ENCODE measurements around the gene GLDN.

The GLDN gene

DNA sequence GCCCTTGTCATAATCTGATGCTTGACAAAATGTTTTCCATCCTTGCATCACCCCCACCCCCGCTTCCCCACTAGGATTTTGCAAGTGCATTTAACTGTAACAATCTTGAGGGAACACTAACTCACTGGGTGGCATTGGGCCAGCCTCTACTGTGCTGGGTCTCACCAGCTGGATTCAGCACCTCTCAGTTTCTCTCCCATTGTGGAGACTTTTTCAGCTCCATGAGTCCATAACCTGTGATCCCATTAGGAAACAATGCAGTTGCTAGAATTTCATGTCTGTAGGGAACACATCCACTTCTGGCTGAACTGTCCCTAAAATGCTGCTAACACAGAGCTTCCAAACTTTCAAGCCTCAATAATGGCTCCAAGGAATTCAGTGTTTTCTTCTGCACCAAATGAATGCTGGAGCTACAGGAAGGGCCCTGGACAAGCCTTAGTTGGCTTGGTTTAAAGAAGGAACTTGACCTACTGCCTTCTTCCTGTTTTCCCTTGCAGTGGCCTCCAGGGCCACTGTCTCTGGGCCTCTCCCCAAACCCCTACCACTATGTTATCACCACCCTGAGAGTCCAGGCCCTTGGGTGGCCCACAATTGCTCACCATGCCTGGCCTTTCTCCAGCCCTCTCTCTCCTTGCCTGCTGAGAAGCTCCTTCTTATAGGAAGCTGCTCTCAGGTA, 18.7 kb upstream of the GLDN start:
- H3K4me3 ChIP-seq (ENCODE audit: low read depth, low read length), result no peak overlapping the region
- TF ChIP-seq, protein P1, sequence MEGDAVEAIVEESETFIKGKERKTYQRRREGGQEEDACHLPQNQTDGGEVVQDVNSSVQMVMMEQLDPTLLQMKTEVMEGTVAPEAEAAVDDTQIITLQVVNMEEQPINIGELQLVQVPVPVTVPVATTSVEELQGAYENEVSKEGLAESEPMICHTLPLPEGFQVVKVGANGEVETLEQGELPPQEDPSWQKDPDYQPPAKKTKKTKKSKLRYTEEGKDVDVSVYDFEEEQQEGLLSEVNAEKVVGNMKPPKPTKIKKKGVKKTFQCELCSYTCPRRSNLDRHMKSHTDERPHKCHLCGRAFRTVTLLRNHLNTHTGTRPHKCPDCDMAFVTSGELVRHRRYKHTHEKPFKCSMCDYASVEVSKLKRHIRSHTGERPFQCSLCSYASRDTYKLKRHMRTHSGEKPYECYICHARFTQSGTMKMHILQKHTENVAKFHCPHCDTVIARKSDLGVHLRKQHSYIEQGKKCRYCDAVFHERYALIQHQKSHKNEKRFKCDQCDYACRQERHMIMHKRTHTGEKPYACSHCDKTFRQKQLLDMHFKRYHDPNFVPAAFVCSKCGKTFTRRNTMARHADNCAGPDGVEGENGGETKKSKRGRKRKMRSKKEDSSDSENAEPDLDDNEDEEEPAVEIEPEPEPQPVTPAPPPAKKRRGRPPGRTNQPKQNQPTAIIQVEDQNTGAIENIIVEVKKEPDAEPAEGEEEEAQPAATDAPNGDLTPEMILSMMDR (IDR thresholded peaks at IDR 0.05; ENCODE audit: low read depth, low read length), result no peak

DNA sequence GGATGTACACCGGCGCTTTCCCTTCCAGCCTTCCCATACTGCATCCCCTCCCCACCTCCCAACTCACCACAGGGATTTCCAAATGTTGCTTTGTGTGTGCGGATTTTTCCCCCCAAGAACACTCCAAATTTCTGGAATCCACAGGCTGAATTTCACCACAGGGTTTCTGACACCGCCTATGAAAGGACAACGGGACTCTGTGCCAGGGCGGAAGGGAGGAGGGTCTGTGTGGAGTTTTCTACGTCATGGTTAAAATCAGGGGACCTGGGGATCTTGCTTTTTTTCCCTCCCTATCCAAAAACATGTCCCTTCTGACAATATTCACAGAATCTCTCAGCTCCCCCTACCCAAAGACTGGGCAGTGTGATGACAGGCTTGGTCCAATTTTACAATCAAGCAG, 17.7 kb upstream of the GLDN start:
- H3K4me3 ChIP-seq (ENCODE audit: low read depth, low read length), result no peak overlapping the region
- TF ChIP-seq, protein P1 (IDR thresholded peaks at IDR 0.05; ENCODE audit: low read depth, low read length), result no peak

DNA sequence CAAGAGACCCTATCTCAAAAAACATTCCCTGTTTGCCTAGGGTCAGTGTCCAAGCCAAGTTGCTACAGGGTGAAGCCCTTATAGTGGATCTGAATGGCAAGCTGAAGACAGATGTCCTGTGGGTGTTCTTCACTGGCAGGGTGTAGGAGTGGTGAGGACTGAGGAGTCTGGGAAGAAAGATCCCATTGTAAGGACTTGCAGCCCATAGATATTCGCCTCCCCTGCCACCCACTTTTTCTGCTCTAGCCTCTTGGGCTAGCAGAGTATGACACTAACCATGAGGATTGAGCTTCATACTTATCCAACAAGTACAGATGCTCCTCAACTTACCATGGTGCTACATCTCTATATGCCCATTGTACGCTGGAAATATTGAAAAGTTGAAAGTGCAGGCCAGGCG, 16.3 kb upstream of the GLDN start:
- no peak overlapping the region for H3K4me3 ChIP-seq (ENCODE audit: low read depth, low read length)
- TF ChIP-seq, protein P1 (IDR thresholded peaks at IDR 0.05; ENCODE audit: low read depth, low read length), result no peak

DNA sequence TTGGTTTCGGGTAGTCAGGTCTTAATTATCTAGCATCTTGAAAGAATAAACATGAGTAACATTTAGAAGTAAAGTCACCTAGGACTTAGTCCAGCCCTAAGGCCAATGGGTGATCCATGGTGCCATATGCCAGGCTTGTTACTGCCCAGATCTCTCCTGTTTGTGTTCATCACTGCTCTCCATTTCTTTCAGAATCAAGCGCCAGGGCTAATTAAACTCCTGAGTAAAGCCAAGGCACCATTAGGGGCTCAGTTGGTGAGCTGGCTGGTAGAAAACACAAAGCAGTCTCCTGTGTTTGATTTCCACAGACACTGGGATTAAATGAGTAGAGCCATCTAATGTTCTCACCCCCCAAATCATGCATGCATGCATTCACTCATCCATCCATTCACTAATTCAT, 14.4 kb upstream of the GLDN start:
- H3K4me3 ChIP-seq (ENCODE audit: low read depth, low read length), result no peak overlapping the region
- TF ChIP-seq, protein P1 (IDR thresholded peaks at IDR 0.05; ENCODE audit: low read depth, low read length), result no peak

DNA sequence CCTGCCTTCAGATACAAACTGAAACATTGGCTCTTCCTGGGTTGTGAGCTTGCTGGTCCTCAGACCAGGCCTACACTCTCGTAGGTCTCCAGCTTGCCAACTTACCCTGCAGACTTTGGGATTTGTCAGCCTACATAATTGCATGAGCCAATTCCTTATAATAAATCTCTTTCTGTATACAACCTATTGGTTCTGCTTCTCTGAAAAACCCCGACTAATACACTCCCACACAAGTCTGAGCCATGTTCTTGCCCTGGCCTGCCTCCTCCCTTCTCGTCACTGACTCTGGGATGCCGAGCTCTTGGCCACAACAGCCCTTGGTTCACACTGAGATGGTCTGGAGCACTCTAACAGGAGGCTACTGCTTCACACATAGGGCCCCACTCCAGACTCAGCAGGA, 12.5 kb upstream of the GLDN start:
- TF ChIP-seq, protein P1 (IDR thresholded peaks at IDR 0.05; ENCODE audit: low read depth, low read length), result no peak
- H3K4me3 ChIP-seq (ENCODE audit: low read depth, low read length), result no peak overlapping the region

DNA sequence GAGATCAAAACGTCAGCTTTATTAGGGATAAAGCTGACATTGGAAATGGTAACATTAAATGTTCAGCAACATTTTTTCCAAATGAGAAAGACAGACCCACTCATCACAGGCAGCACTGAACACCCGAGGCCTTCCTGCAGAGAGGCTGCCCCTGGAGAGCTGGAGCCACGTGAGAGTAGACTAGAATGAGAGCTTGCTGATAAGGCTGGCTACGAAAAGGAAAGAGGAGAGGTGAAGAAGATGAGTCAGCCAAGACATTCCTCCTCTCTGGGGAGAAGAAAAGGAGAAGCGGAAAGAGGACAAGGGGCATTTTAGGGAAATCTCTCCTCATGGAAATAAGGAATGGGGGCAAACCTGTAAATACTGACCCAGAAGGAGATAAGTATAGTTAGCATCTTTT, 10.3 kb upstream of the GLDN start:
- TF ChIP-seq, protein P1 (IDR thresholded peaks at IDR 0.05; ENCODE audit: low read depth, low read length), result no peak
- H3K4me3 ChIP-seq (ENCODE audit: low read depth, low read length), result no peak overlapping the region

DNA sequence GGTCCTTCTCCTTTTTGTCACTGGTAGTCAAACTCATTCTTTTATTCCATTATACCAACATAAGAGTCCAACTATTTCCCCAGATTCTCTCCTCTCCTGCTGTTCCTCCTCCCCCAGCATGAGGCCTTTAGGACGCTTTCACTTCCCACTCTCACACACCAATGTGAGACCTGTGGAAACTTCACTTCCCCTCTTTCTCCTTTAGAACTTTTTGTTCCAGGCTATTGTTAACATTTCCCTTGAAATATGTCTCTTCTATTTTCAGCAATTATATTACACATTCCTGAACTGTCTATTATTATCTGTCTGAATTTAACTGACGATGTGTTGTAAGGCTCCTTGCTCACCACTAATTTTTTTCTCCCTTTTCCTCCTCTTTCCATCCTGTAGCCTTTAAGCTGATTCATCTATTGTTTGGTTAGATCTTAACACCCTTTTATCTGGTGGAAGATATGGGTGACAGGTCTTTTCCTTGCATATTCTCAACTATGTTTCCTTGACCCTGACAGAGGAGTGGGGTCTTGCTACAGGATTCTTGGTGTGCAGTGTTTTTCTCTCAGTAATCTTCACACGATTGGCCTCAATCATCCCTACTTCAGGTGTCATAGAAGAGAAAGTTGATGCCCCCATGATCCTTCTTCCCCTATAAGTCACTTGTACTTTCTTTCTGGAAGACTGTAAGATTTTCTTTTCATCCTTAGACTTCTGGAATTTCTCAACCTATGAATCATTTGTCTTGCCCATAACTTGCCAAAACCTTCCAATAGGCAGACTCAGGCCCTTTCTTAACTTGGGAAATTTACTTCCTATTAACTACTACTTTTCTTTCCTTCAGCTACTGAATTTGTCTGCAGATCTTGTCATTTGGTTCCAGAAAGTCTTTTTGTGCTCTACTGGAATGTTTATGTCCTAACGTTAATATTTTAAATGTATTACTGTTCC, 9.0 kb upstream of the GLDN start:
- H3K4me3 ChIP-seq (ENCODE audit: low read depth, low read length), result no peak overlapping the region
- TF ChIP-seq, protein P1 (IDR thresholded peaks at IDR 0.05; ENCODE audit: low read depth, low read length), result no peak
